GM12873 (cell line): ENCODE results near the gene GAK.

Experiments used
- CTCF ChIP-seq: IDR thresholded peaks from 2 replicates; pipeline ENCODE4 v1.5.1; 2012; ENCODE audit warnings: low read depth, mild to moderate bottlenecking, moderate library complexity, low read length, control low read depth; ENCODE audit not compliant: insufficient read depth; ENCODE audit errors: missing control alignments

The GAK gene

GRCh38 chr4:875818-876423, 56.2 kb downstream of the GAK start:
- no peak for TF ChIP-seq CTCF

GRCh38 chr4:874971-875817, 56.9 kb downstream of the GAK start:
- TF ChIP-seq CTCF: no peak

- TF ChIP-seq CTCF: no peak
Measured at GRCh38 chr4:874056-874455, 58.1 kb downstream of the GAK start.

- TF ChIP-seq CTCF: no peak
Measured at GRCh38 chr4:872241-872981, 59.7 kb downstream of the GAK start.

- no peak for TF ChIP-seq CTCF
Measured at GRCh38 chr4:871484-871883, 60.6 kb downstream of the GAK start.

- TF ChIP-seq CTCF: no peak
Measured at GRCh38 chr4:870951-871350, 61.2 kb downstream of the GAK start.

- no peak for TF ChIP-seq CTCF
Measured at GRCh38 chr4:869776-870175, 62.3 kb downstream of the GAK start.
